GM23338 (cell line): ENCODE results near the gene RPTOR. TPM values are rescaled to one million over a fixed set of nuclear protein-coding genes. Genes with fewer than 3 reads are reported as not detected.

Source experiments
- ATAC-seq: fragments of 200-7000 bp; cut with Tn5 transposase; 3 replicates; pipeline ENCODE4 v1.9.1; 2020
- DNase-seq: peaks from one replicate; pipeline ENCODE4 v3.0.0-alpha.2; 2015; ENCODE audit warnings: low spot score
- H2AFZ ChIP-seq: fragments of 200-600 bp; sonication (generic); 2 replicates; pipeline ENCODE4 v1.8.0; 2016; ENCODE audit warnings: antibody characterized with exemption, mild to moderate bottlenecking, moderate library complexity
- H3F3A ChIP-seq: fragments of 200-600 bp; sonication (generic); replicated peaks from 2 replicates; pipeline ENCODE4 v1.8.0; 2017; ENCODE audit warnings: antibody characterized with exemption, mixed run types, low read depth
- H3K27ac ChIP-seq: fragments of 200-600 bp; sonication (generic); 2 replicates; pipeline ENCODE4 v1.6.1; 2016; ENCODE audit warnings: low read depth
- H3K27me3 ChIP-seq: fragments of 200-600 bp; sonication (generic); 2 replicates; pipeline ENCODE4 v1.8.0; 2016; ENCODE audit warnings: mild to moderate bottlenecking, mixed run types, moderate library complexity; ENCODE audit not compliant: insufficient read depth
- H3K36me3 ChIP-seq: fragments of 200-600 bp; sonication (generic); 2 replicates; pipeline ENCODE4 v1.8.0; 2016; ENCODE audit warnings: mild to moderate bottlenecking; ENCODE audit not compliant: insufficient read depth
- H3K4me1 ChIP-seq: fragments of 200-600 bp; sonication (generic); 2 replicates; pipeline ENCODE4 v1.8.0; 2016; ENCODE audit warnings: mild to moderate bottlenecking, moderate library complexity; ENCODE audit not compliant: insufficient read depth
- H3K4me2 ChIP-seq: fragments of 200-600 bp; sonication (generic); 2 replicates; pipeline ENCODE4 v1.7.1; 2017; ENCODE audit warnings: mixed run types
- H3K4me3 ChIP-seq: fragments of 200-600 bp; sonication (generic); 2 replicates; pipeline ENCODE4 v1.6.1; 2016; ENCODE audit warnings: mixed run types
- H3K79me2 ChIP-seq: fragments of 200-600 bp; sonication (generic); replicated peaks from 2 replicates; pipeline ENCODE4 v1.8.0; 2017; ENCODE audit warnings: mild to moderate bottlenecking; ENCODE audit not compliant: insufficient read depth
- H3K9me2 ChIP-seq: fragments of 200-600 bp; sonication (generic); 2 replicates; pipeline ENCODE4 v1.8.0; 2017; ENCODE audit not compliant: insufficient read depth
- H4K20me1 ChIP-seq: fragments of 200-600 bp; sonication (generic); replicated peaks from 2 replicates; pipeline ENCODE4 v1.8.0; 2017; ENCODE audit warnings: mild to moderate bottlenecking; ENCODE audit not compliant: insufficient read depth
- H3K27ac Mint-ChIP-seq: 2 replicates; pipeline ENCODE4 v1.8.0; 2020; ENCODE audit warnings: inconsistent platforms, mild to moderate bottlenecking, moderate library complexity, mixed read lengths
- H3K27me3 Mint-ChIP-seq: 3 replicates; pipeline ENCODE4 v1.8.0; 2022; ENCODE audit warnings: low read depth, mild to moderate bottlenecking, moderate library complexity, mixed read lengths, inconsistent platforms; ENCODE audit not compliant: insufficient read depth, poor library complexity
- H3K36me3 Mint-ChIP-seq: 3 replicates; pipeline ENCODE4 v1.8.0; 2021; ENCODE audit warnings: low read depth, mild to moderate bottlenecking, inconsistent platforms, moderate library complexity, mixed read lengths
- H3K4me1 Mint-ChIP-seq: 3 replicates; pipeline ENCODE4 v1.8.0; 2020; ENCODE audit warnings: mild to moderate bottlenecking, inconsistent platforms, mixed read lengths
- H3K4me3 Mint-ChIP-seq: 3 replicates; pipeline ENCODE4 v1.8.0; 2021; ENCODE audit warnings: moderate library complexity, mild to moderate bottlenecking, inconsistent platforms, mixed read lengths
- H3K9me3 Mint-ChIP-seq: 3 replicates; pipeline ENCODE4 v1.8.0; 2020; ENCODE audit warnings: moderate library complexity, mild to moderate bottlenecking, inconsistent platforms, mixed read lengths
- CREB1 ChIP-seq: fragments of 250-450 bp; sonication (Bioruptor Pico); IDR thresholded peaks from 2 replicates; pipeline ENCODE4 v1.5.0; 2020; ENCODE audit warnings: low read depth, mild to moderate bottlenecking, moderate library complexity
- EZH2 ChIP-seq: fragments of 200-600 bp; sonication (generic); IDR thresholded peaks from one replicate; pipeline ENCODE4 v1.8.0; 2017; ENCODE audit warnings: antibody characterized with exemption, mild to moderate bottlenecking, low read depth; ENCODE audit not compliant: unreplicated experiment
- JUNB ChIP-seq: IDR thresholded peaks from one replicate; pipeline ENCODE4 v1.6.1; 2016; ENCODE audit warnings: antibody characterized with exemption; ENCODE audit not compliant: unreplicated experiment
- POLR2AphosphoS5 ChIP-seq: IDR thresholded peaks from 2 replicates; pipeline ENCODE4 v1.6.1; 2016; ENCODE audit warnings: antibody characterized with exemption, low read depth
- ZNF331 ChIP-seq: fragments of 250-450 bp; sonication (Bioruptor Pico); IDR thresholded peaks from 2 replicates; pipeline ENCODE4 v1.5.0; 2020; ENCODE audit warnings: low read depth, mild to moderate bottlenecking, moderate library complexity
- polyA plus RNA-seq: library from polyadenylated mRNA; unstranded; fragments of >200 nt; fragmentation: Nextera tagmentation; extraction: Ambion mirVana; gene quantifications from 2 replicates; pipeline ENCODE4 v1.2.1, GENCODE V29; 2016
- total RNA-seq: library from RNA; depleted of rRNA; stranded (reverse); fragments of >200 nt; shearing (Covaris generic); gene quantifications from 2 replicates; pipeline ENCODE4 v1.2.3, GENCODE V29; 2014
- TF ChIP-seq, protein P1 (sequence below), 2 experiments: fragments of 200-600 bp in 1 of 2; sonication (generic) in 1 of 2; conservative IDR thresholded peaks; 2 replicates each; pipeline versions ENCODE4 v1.5.1 to v1.6.1; 2016 to 2017; ENCODE audit warnings: antibody characterized with exemption in 2 of 2, low read depth in 2 of 2, mild to moderate bottlenecking in 2 of 2, moderate library complexity in 1 of 2
- TF ChIP-seq, protein P2 (sequence below): IDR thresholded peaks from one replicate; pipeline ENCODE4 v1.6.1; 2018; ENCODE audit warnings: antibody characterized with exemption; ENCODE audit not compliant: unreplicated experiment

The RPTOR gene
- total and polyA plus RNA-seq, 2 experiments from 2014 or later: 9.5 to 38.0 TPM

DNA sequence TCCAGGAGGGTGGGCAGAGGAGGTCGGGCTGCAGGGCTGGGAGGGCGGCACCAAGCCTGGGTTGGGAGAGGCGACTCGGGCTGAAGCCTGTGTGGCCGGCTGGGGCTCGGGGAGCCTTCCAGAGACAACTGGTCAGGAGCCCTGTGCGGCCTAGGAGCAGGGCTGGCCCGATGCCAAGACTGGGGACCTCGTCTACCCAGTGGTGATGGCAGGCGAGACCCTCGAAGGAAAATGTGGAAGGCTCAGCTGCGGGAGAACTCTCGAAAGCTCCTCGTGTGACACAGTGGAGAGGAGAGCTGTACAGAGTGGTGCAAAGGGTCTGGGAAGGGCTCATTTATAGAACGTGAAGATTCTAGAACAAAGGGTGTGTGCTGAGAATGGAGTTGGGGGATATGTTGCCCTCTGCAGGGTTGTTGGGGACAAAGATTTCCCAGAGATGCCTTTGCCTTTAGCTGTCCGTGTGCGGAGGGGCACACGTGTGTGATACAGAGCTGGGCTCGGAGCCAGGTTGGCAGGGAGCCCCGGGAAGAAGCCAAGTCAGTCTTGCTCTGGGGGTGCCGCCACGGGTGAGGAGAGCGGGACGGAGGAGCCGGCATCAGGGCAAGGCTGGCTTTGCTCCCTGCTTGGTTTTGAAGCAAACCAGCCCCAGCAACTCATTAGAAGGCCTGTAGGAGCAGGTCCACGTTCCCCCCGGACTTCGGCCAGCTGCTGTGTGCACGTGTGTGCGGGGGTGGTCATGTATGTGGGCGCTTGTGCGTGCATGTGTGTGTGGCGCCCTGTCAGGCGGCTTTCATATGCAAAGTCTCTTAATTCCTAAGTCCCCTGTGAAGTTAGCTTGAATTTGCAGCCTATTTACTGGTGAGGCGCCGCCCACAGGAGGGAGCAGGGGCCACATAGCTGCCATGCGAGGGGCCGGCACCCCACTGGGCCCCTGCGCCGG lies 314.6 kb downstream of the RPTOR start:
- Histone ChIP-seq H3F3A (no peaks in the 10 kb centered on the region), H4K20me1 (no peaks in the 10 kb centered on the region), H3K4me2 (no peak overlapping the region), H3K79me2 (no peaks in the 10 kb centered on the region), H3K4me1 (peaks cover 8% of the 10 kb centered on the region), H3K36me3 (no peaks in the 10 kb centered on the region), H2AFZ (no peak overlapping the region), H3K4me3 (no peak overlapping the region), H3K9me2 (no peaks in the 10 kb centered on the region), H3K27ac (peak overlapping the region; percentile 76; the same call in 1 of the 2 replicates), H3K27me3 (no peaks in the 10 kb centered on the region)
- peaks cover 39% of the 10 kb centered on the region for H3K4me1 Mint-ChIP-seq
- H3K27ac Mint-ChIP-seq: peak overlapping the region; percentile 75
- peaks cover 21% of the 10 kb centered on the region for H3K27me3 Mint-ChIP-seq
- H3K4me3 Mint-ChIP-seq: no peak overlapping the region
- peak; percentile 44 for DNase-seq
- peak; percentile 65 for ATAC-seq
- TF ChIP-seq, protein P1, sequence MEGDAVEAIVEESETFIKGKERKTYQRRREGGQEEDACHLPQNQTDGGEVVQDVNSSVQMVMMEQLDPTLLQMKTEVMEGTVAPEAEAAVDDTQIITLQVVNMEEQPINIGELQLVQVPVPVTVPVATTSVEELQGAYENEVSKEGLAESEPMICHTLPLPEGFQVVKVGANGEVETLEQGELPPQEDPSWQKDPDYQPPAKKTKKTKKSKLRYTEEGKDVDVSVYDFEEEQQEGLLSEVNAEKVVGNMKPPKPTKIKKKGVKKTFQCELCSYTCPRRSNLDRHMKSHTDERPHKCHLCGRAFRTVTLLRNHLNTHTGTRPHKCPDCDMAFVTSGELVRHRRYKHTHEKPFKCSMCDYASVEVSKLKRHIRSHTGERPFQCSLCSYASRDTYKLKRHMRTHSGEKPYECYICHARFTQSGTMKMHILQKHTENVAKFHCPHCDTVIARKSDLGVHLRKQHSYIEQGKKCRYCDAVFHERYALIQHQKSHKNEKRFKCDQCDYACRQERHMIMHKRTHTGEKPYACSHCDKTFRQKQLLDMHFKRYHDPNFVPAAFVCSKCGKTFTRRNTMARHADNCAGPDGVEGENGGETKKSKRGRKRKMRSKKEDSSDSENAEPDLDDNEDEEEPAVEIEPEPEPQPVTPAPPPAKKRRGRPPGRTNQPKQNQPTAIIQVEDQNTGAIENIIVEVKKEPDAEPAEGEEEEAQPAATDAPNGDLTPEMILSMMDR (conservative IDR thresholded peaks at IDR 0.05; ENCODE audit: low read depth in 2 of 2): peak in 1 of 2 experiments; percentile 31; a peak in 2 of 4 replicates
- TF ChIP-seq, protein P2, sequence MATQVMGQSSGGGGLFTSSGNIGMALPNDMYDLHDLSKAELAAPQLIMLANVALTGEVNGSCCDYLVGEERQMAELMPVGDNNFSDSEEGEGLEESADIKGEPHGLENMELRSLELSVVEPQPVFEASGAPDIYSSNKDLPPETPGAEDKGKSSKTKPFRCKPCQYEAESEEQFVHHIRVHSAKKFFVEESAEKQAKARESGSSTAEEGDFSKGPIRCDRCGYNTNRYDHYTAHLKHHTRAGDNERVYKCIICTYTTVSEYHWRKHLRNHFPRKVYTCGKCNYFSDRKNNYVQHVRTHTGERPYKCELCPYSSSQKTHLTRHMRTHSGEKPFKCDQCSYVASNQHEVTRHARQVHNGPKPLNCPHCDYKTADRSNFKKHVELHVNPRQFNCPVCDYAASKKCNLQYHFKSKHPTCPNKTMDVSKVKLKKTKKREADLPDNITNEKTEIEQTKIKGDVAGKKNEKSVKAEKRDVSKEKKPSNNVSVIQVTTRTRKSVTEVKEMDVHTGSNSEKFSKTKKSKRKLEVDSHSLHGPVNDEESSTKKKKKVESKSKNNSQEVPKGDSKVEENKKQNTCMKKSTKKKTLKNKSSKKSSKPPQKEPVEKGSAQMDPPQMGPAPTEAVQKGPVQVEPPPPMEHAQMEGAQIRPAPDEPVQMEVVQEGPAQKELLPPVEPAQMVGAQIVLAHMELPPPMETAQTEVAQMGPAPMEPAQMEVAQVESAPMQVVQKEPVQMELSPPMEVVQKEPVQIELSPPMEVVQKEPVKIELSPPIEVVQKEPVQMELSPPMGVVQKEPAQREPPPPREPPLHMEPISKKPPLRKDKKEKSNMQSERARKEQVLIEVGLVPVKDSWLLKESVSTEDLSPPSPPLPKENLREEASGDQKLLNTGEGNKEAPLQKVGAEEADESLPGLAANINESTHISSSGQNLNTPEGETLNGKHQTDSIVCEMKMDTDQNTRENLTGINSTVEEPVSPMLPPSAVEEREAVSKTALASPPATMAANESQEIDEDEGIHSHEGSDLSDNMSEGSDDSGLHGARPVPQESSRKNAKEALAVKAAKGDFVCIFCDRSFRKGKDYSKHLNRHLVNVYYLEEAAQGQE: no peak
- H3K9me3 Mint-ChIP-seq: no peaks in the 10 kb centered on the region
- H3K36me3 Mint-ChIP-seq: peaks cover 9% of the 10 kb centered on the region; the same call in 2 of the 3 replicates

DNA sequence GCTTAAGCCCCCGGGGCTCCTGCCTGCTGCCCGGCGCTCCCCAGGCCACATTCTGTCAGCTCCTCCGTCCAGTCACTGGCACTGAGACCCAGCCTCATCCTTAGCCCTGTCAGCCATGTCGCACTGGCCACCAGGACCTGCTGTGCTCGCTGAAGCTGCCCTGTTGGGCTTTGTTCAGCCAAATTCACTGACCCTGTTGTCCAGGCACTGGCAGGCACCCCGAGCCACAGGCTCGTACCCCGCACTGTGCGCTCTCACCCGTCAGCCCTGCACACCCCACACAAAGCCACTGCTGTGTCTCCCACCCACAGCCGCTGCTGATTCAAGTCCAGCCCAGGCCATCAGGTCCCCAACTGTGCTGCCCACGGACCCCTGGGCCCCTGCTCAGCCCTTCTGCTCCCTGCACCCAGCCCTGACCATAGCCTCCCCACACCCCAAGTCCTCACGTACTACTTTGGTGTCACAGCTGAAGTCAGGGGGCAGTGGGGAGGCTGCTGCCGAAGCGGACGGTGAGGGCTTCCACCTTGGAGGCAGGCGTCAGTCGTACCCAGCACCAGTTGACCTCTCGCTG lies 315.5 kb downstream of the RPTOR start:
- H4K20me1 ChIP-seq: no peaks in the 10 kb centered on the region
- H3K4me2 ChIP-seq: no peak overlapping the region
- peaks cover 39% of the 10 kb centered on the region for H3K4me1 Mint-ChIP-seq
- H3K79me2 ChIP-seq: no peaks in the 10 kb centered on the region
- peaks cover 8% of the 10 kb centered on the region for H3K4me1 ChIP-seq
- no peaks in the 10 kb centered on the region for H3F3A ChIP-seq
- no peak overlapping the region for H3K27ac ChIP-seq
- DNase-seq: no peak
- no peak overlapping the region for H3K4me3 Mint-ChIP-seq
- no peaks in the 10 kb centered on the region for H3K9me2 ChIP-seq
- no peak overlapping the region for H2AFZ ChIP-seq
- no peaks in the 10 kb centered on the region for H3K36me3 ChIP-seq
- peaks cover 19% of the 10 kb centered on the region for H3K27me3 Mint-ChIP-seq
- no peaks in the 10 kb centered on the region for H3K27me3 ChIP-seq
- no peak overlapping the region for H3K4me3 ChIP-seq
- H3K36me3 Mint-ChIP-seq: peaks cover 12% of the 10 kb centered on the region; the same call in 2 of the 3 replicates
- ATAC-seq: peak; percentile 8
- H3K9me3 Mint-ChIP-seq: no peaks in the 10 kb centered on the region
- peak overlapping the region; percentile 69 for H3K27ac Mint-ChIP-seq
- TF ChIP-seq CREB1 (CRISPR knock-in tag) (no peak), ZNF331 (CRISPR knock-in tag) (no peak), EZH2 (no peak), POLR2AphosphoS5 (no peak), JUNB (no peak)
- TF ChIP-seq, protein P2: no peak
